Fibroblast of mammary gland (primary cell): ENCODE measurements around the gene IL22RA2.

Source experiments
- DNase-seq: peaks from one replicate; pipeline ENCODE4 v3.0.0-alpha.2; 2010; ENCODE audit warnings: low read depth
- H3K4me3 ChIP-seq: 2 replicates; pipeline ENCODE4 v1.5.1; 2011; ENCODE audit warnings: low read depth, mild to moderate bottlenecking, low read length, moderate library complexity; ENCODE audit not compliant: control insufficient read depth
- CTCF ChIP-seq: conservative IDR thresholded peaks from 2 replicates; pipeline ENCODE4 v1.5.1; 2011; ENCODE audit warnings: low read depth, low read length, inconsistent platforms; ENCODE audit not compliant: control insufficient read depth, insufficient read depth

Gene IL22RA2

GRCh38 chr6:137149035-137149393 is 24.4 kb downstream of the IL22RA2 start:
- no peak overlapping the region for H3K4me3 ChIP-seq
- DNase-seq, result no peak
- TF ChIP-seq CTCF, result no peak

- no peak for TF ChIP-seq CTCF
- H3K4me3 ChIP-seq, result no peak overlapping the region
- DNase-seq, result peak; percentile 94
These were observed 25.0 kb downstream of the IL22RA2 start for GRCh38 chr6:137148306-137149034.

- no peak overlapping the region for H3K4me3 ChIP-seq
- no peak for TF ChIP-seq CTCF
- no peak for DNase-seq
These were observed 26.2 kb downstream of the IL22RA2 start for GRCh38 chr6:137147195-137147594.

- H3K4me3 ChIP-seq, result no peak overlapping the region
- no peak for DNase-seq
- no peak for TF ChIP-seq CTCF
These were observed 27.2 kb downstream of the IL22RA2 start for GRCh38 chr6:137146206-137146605.

- peak; percentile 62 for DNase-seq
- no peak for TF ChIP-seq CTCF
- H3K4me3 ChIP-seq, result no peak overlapping the region
These were observed 28.0 kb downstream of the IL22RA2 start for GRCh38 chr6:137145421-137145820.

GRCh38 chr6:137136065-137136464 is 37.4 kb downstream of the IL22RA2 start:
- peak; percentile 36 for DNase-seq
- no peak overlapping the region for H3K4me3 ChIP-seq
- TF ChIP-seq CTCF, result peak; percentile 48

GRCh38 chr6:137134483-137134882 is 39.0 kb downstream of the IL22RA2 start:
- H3K4me3 ChIP-seq, result no peak overlapping the region
- DNase-seq, result no peak
- no peak for TF ChIP-seq CTCF
